ENCODE data around the gene PRPF19.
A peak's percentile ranks its signal among the peaks of the same experiment; 100 is the strongest.

The PRPF19 gene

DNA sequence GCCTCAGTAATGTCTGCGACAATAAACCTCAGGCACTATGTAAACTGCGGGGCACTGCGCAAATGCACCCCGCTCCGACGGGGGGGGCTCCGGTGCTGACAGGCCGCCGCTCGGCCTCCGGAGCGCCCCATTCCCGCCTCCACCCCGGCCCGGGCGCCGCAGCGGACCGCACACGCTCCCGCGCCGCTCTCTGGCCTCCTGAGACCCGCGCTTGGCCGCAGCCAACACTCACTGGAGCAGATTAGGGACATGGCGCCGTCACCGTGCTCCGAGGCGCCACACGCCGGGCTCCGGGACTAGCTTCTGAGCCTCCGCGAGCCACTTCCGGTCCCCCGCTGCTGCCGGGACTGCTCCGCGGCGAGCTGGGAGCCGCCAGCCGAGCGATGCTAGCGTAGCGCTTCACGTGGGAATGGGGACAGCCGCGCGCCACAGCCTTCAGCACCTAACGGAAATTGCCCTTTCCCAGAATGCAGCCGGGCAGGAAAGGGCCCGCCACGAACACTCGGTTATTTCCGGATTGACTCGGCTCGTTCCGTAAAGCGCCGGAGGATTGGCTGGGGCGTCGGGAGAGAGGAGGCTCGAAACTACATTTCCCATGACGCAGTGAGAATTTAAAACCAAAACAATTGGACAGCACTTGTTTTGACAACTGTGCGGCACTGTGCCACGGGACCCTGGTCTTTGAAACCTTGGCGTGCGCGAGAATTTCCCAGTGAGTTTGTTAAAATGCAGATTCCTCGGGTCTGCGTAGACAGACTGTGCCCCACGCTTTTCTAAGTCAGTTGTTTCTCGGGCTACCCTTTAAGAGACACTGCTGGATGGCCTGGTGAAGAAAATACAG lies at the start of gene PRPF19:
Gene PRPF19, minus strand, starts transcription at position 454 of the 841 bp plus-strand sequence. Its CDS starts 203 bp downstream, at position 251.
- ATAC-seq (peak; percentile 96), DNase-seq (peak; percentile 99)
- H3K4me1 Mint-ChIP-seq = peaks cover 64% of the 10 kb centered on the region
- H3K4me3 Mint-ChIP-seq = peak within 1 kb of the TSS; percentile 94
- peaks cover 21 to 23% of the 10 kb centered on the region in 2 donors for H3K9me3 Mint-ChIP-seq
- no peaks in the 10 kb centered on the region for H3K27me3 Mint-ChIP-seq
- peak within 1 kb of the TSS; percentile 96 to 98 for H3K27ac Mint-ChIP-seq

DNA sequence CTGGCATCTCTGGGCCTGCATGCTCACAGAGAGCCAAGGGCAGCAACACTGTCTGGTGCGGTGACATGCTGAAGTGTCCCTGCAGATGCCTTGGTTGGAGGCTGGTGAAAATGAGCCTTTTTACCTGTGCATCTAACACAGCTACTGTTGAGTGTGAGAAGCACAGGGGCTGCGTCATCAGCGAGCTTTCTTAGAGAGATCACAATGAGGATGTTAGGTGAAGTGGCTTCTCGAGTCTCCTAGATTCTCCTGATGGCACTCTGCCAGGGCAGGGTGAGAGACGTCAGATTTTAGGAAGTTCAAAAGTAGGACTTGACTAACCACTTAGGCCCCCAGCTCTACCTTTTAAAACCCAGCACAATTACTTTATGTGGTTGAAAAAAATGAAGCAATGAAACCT lies 49.2 kb upstream of the PRPF19 start:
- peaks cover 17% of the 10 kb centered on the region for H3K4me1 Mint-ChIP-seq
- no peak for DNase-seq
- H3K9me3 Mint-ChIP-seq = no peaks in the 10 kb centered on the region
- H3K27ac Mint-ChIP-seq = no peak overlapping the region
- no peak for ATAC-seq
- H3K27me3 Mint-ChIP-seq = peaks cover 11% of the 10 kb centered on the region
- no peak overlapping the region for H3K4me3 Mint-ChIP-seq

DNA sequence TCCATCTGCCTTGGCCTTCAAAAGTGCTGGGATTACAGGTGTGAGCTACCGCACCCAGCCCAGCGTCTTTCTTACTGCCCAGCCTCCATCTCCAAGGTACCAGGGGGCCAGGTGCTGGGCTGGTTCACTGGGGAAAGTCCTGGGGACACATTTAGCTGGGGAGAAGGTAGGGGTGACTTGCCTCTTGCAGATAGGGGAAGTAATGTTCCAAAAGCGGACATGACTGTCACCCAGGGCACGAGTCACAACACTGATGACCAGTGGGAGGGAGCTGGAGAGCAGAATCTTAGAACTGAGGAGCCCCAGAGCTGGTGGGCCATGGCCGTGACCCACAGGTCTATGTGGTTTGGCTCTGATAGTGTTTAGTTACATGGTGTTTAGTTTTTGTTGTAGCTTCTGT lies 48.0 kb upstream of the PRPF19 start:
- no peak overlapping the region for H3K27ac Mint-ChIP-seq
- no peak overlapping the region for H3K4me3 Mint-ChIP-seq
- H3K9me3 Mint-ChIP-seq = no peaks in the 10 kb centered on the region
- peaks cover 8% of the 10 kb centered on the region for H3K27me3 Mint-ChIP-seq
- DNase-seq (no peak), ATAC-seq (no peak)
- H3K4me1 Mint-ChIP-seq = peaks cover 23% of the 10 kb centered on the region

DNA sequence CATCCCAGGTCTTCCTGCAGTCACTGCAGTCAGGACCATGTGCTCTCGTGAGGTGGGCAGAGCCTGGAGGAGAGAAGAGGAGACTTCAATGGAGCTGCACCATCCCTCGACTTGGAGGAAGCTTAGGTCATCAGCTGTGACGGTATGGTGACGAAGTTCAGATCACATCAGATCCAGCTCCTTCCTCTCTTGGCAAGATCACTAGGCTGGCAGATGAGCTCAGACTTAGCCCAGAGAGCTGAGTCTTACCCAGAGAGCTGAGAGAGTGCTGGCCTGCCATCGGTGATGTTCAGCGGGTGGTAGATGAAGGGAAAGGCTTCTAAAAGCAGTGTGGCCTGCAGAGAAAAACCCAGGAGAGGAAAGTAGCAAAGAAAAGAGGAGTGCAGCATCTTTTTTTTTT lies 47.4 kb upstream of the PRPF19 start:
- Mint-ChIP-seq H3K27ac (peak overlapping the region in 1 of 2 donors; percentile 11), H3K4me1 (peaks cover 30% of the 10 kb centered on the region), H3K27me3 (peaks cover 8% of the 10 kb centered on the region), H3K9me3 (no peaks in the 10 kb centered on the region), H3K4me3 (no peak overlapping the region)
- DNase-seq (no peak), ATAC-seq (no peak)

DNA sequence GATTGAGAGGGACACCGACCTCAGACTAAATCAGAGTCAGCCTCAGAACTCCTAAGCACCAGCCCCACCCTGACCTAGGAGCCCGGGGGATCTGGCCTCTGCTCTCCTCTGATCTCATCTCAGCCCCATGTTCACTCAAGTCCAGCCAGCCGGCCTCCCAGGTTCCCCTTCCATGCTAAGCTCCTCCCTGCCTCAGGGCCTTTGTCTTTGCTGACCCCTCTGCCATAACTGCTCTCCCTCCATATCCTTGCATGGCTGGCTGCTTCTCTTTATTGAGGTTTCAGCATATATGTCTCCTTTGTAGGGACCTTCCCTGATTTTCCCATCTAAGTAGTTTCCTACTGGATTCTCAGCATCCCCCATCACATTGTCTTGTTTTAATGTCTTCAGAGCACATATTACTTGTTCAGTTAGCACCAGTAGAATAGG lies 46.4 kb upstream of the PRPF19 start:
- Mint-ChIP-seq H3K4me1 (peaks cover 34% of the 10 kb centered on the region), H3K9me3 (no peaks in the 10 kb centered on the region), H3K27ac (peak overlapping the region in 1 of 2 donors; percentile 81), H3K4me3 (peak overlapping the region; percentile 83 to 87), H3K27me3 (peaks cover 8% of the 10 kb centered on the region)
- no peak for DNase-seq
- ATAC-seq = no peak

DNA sequence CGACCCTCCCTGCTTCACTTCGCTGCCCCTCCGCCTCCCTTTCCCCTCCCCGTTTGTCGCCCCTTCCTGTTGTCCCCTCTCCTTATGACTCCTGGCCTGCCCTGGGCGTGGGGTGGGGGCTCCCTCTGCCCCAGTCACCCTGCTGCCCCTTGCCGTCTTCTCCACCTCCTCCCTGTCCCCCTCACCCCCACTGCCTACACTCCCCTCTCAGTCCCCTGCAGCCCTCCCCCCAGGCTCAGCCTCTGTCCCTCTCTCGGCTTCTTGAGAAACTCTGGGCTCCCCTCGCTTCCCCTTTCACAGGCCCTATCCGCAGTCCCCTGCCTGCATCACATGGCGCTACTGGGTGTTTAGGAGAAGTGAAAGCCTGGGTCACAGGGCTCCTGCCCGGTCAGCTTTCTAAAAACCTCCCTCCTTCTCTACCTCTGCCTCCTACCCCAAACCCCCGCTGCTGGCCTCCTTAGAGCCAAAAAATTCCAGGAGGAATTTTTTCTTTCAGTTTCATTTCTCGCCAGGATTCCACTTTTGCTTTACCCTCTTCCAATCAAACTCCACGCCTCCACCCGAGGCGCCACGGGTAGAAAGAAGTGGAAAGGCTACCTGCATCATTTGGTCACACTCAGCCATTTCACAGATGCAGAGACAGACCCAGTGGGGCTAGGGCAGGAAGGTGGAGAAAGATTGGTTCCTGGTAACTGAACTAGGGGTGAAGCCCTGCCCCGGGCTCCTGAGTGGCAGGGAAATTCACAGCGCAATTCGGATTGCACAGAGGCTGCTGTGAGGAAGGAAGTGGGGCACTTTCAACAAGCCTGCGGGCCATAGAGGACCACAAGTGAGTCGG lies 45.7 kb upstream of the PRPF19 start, which contains the start of gene SLC15A3:
Gene SLC15A3, minus strand, starts transcription at position 273 of the 838 bp plus-strand sequence. CDS start 625 bp downstream, outside the sequence.
- H3K4me1 Mint-ChIP-seq = peaks cover 34% of the 10 kb centered on the region
- peak within 1 kb of the TSS; percentile 83 to 87 for H3K4me3 Mint-ChIP-seq
- ATAC-seq = peak; percentile 84
- H3K27ac Mint-ChIP-seq = peak within 1 kb of the TSS; percentile 81 to 96
- DNase-seq = peak; percentile 39 to 51
- H3K9me3 Mint-ChIP-seq = no peaks in the 10 kb centered on the region
- H3K27me3 Mint-ChIP-seq = peaks cover 8% of the 10 kb centered on the region

DNA sequence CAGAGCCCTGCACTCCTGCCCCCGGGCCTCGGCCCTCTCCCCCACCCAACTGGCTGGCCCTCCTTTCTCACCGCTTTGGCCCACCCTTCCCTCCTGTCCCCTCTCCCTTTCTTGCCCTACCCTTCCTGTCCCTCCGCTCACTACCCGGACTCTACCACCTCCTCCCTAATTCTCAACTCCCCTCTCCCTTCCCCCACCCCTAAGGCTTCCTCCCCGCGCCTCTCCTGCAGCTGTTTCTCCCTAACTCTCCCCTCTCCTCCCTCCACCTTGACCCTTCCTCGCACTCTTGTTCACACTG lies 45.2 kb upstream of the PRPF19 start:
- DNase-seq (no peak), ATAC-seq (no peak)
- H3K4me1 Mint-ChIP-seq = peaks cover 34% of the 10 kb centered on the region
- peak overlapping the region; percentile 83 to 87 for H3K4me3 Mint-ChIP-seq
- no peaks in the 10 kb centered on the region for H3K9me3 Mint-ChIP-seq
- peaks cover 8% of the 10 kb centered on the region for H3K27me3 Mint-ChIP-seq
- H3K27ac Mint-ChIP-seq = peak overlapping the region; percentile 71 to 96

DNA sequence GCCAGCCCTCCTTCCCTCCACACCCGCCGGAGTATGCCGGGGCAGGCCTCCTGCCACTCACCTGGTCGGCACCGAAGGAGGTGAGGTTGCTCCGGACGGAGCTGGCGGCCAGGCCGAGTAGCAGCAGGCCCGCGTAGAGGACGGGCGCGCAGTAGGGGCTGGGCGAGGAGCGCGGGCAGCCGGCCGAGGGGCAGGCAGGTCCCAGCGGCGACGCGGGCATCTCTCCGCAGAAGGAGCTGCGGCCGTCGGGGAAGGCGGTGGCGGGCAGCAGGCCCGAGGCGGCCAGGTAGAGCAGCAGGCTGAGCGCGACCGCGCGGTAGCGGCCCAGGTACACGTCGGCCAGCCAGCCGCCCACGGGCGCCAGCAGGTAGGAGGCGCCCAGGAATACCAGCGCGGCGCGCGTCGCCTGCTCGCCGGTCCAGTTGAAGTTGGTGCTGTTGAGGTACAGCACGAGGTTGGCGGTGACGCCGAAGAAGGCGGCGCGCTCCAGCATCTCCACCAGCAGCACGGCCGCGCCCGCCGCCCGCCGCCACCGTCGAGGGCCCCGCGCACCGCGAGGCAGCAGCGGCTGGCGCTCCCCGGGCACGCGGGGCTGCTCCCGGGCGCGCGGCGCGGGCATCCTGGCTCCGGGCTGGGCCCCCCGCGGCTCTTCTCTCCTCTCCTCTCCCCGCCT lies 44.7 kb upstream of the PRPF19 start:
- Mint-ChIP-seq H3K27me3 (peaks cover 8% of the 10 kb centered on the region), H3K9me3 (no peaks in the 10 kb centered on the region), H3K4me3 (peak overlapping the region; percentile 83 to 87), H3K27ac (no peak overlapping the region), H3K4me1 (peaks cover 34% of the 10 kb centered on the region)
- DNase-seq (peak in 1 of 2 donors; percentile 38), ATAC-seq (peak; percentile 55)

DNA sequence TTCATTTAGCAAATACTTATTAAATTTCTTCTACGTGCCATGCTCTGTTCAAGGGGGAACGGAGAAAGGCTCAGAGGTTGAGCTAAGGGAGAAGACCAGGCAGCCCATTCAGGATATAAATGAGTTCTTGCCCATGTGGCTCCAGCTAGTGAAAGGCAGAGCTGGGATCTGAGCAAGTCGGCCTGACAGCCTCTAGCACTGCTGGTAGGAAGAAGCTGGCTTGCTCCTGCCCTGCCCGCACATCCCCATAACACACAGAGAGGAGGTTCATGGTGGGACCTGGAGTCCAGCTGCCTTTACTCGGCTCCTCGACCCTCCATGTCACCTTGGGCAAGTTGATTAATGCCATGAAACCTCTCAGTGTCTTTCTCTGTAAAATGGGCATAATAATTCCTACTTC lies 43.6 kb upstream of the PRPF19 start:
- Mint-ChIP-seq H3K9me3 (no peaks in the 10 kb centered on the region), H3K27ac (no peak overlapping the region), H3K4me1 (peaks cover 34% of the 10 kb centered on the region), H3K27me3 (peaks cover 8% of the 10 kb centered on the region), H3K4me3 (peak overlapping the region; percentile 7 to 21)
- DNase-seq (no peak), ATAC-seq (no peak)

DNA sequence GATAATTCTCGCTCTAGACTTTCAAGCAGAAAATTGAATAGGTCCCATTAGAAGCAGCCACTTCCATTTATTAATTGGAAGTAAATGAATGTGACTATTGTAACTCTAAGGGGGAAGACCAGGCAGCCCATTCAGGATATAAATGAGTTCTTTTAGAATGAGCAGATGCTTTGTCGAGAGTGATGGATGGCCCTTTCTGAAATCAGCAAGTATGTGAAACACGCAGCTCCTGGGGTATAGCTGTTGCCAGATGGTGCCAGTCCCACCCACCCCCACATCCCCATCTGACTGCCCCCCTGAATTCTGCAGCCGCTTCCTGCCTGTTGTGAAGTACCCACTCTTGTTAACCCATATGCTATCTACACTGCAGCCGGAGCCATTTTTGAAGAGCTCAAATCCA lies 41.9 kb upstream of the PRPF19 start:
- DNase-seq (no peak), ATAC-seq (no peak)
- Mint-ChIP-seq H3K4me1 (peaks cover 34% of the 10 kb centered on the region), H3K9me3 (no peaks in the 10 kb centered on the region), H3K27ac (peak overlapping the region in 1 of 2 donors; percentile 34), H3K4me3 (no peak overlapping the region), H3K27me3 (peaks cover 8% of the 10 kb centered on the region)

DNA sequence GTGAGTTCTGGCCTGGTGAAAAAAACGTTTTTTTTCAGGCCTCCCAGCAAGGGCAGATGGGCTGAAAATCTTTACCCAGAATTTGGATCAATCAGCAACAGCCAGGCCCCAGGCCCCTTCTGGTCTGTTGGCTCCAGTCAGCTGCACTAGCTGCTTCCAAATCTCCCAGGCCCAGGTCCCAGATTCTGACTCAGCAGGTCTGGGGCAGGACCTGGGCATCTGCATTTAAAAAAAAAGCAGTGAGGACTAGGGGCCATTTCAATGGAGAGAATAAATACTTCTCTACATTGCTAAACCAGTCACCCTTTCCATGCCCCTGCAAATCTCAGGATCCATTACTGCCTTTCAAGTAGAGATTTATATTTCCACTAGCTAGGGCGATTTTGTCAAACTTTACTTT lies 41.3 kb upstream of the PRPF19 start:
- Mint-ChIP-seq H3K4me3 (no peak overlapping the region), H3K27ac (no peak overlapping the region), H3K27me3 (peaks cover 2% of the 10 kb centered on the region), H3K9me3 (no peaks in the 10 kb centered on the region), H3K4me1 (peaks cover 30% of the 10 kb centered on the region)
- ATAC-seq (no peak), DNase-seq (no peak)

DNA sequence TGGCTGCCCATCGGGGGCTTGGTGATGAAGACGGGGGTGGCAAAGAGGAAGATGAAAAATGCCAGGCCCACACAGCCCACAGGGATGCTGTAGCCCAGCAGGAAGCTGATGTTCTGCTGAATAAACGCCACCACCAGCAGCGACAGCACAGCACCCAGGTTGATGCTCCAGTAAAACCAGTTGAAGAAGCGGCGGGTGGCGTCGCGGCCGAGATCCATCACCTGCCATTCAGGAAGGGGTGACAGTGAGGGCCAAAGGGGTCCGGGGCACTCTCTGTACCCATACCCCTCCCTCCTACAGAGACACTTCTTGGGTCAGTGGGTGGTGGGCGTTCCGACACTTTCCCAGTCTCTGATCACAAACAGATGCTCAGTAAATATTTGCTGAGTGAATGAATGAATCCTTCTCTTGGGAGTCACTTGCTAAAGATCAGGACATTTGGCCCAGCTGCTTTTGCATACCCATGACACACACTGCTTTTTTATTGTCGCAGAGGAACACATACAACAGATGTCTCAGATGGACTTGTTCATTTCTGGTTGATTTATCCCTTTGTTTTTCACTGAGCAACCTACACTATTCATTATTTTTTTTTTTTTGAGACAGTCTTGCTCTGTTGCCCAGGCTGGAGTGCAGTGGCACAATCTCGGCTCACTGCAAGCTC lies 40.3 kb upstream of the PRPF19 start:
- Mint-ChIP-seq H3K4me1 (peaks cover 21% of the 10 kb centered on the region), H3K4me3 (no peak overlapping the region), H3K9me3 (no peaks in the 10 kb centered on the region), H3K27ac (no peak overlapping the region), H3K27me3 (no peaks in the 10 kb centered on the region)
- DNase-seq (no peak), ATAC-seq (no peak)

DNA sequence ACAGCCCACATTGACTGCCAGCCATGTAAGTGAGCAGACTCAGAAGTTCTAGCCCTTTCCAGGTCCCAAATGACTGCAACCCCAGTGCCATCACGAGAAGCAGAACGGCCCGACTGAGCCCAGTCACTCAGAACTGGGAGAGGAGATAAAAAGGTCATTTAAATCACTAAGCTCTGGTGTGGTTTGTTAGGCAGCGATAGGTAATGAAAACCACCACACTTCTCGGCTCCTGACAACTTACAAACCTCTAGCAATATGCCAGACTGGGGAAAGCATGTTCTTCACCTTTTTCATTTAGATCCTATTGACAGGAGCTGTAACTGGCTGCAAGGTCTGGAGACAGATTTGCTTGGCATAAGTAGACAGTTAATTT lies 38.9 kb upstream of the PRPF19 start:
- Mint-ChIP-seq H3K4me1 (peaks cover 15% of the 10 kb centered on the region), H3K27ac (no peak overlapping the region), H3K4me3 (no peak overlapping the region), H3K9me3 (no peaks in the 10 kb centered on the region), H3K27me3 (no peaks in the 10 kb centered on the region)
- ATAC-seq = no peak
- DNase-seq = no peak

DNA sequence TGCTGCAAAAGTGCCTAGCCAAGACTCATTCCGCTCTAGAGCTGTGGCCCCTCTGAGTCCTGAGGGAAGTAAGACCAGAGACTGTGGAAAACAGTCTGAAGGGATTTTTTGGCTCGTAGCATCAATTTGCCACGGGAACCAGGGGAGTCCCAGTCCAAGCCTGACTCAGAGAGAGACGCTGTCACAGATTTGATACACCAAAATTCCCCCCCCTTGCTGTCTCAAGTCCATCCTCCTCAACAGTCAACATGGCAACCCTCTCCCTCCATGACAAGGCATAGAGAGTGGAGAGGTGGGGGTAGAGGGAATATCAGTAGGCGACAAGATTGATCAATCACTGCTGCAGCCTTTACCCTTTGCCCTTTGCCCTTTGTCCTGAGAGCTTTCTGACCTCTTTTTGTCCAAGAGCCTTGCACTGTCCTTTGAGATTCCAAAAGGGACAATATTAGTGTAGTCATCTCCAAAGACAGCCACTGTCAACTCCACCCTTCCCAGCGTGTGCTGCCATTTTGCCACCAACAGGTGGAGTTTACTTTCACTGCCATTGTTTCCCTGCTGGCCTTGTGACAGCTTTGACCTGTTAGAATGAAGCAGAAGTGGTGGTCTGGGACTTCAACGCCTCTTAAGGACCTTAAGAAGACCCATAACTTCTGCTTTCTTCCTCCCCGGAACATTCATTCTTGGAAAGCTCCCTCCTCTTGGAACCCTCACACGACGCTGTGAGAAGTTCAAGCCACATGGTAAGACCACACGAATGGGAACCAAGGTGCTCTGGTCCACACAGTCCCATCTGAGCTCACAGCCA lies 38.3 kb upstream of the PRPF19 start:
- no peak overlapping the region for H3K27ac Mint-ChIP-seq
- H3K4me3 Mint-ChIP-seq = no peak overlapping the region
- ATAC-seq (no peak), DNase-seq (no peak)
- H3K9me3 Mint-ChIP-seq = no peaks in the 10 kb centered on the region
- no peaks in the 10 kb centered on the region for H3K27me3 Mint-ChIP-seq
- peaks cover 11% of the 10 kb centered on the region for H3K4me1 Mint-ChIP-seq

Measured in stimulated activated naive CD8-positive, alpha-beta T cell treated with anti-CD3 and anti-CD28 coated beads, Interleukin-15, amount 100 ng/mL, for 72 hours (primary cell).